ENCODE measurements around the gene SPATS1.

DNA sequence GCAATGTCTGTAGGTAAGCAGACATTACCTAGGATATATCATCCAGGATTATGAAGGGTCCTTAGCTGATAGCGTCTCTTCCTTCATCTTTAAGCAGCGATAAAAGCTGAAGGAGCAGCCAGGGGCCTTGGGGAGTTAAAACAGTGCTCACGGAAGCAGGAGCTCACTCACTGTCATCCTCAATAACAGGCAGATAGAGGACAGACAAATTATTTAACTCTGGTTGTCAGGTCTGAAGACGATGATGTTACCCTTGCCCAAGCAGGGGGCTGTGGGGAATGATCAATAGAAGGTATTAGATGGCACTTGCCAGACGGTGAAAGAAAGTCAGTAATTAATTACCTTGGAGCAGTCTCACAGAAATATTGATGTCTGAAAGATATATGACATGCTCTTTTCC, 12.6 kb upstream of the SPATS1 start:
- TF ChIP-seq GATA3 (IDR thresholded peaks at IDR 0.05; ENCODE audit: low read depth, low read length), result no peak
- no peak for TF ChIP-seq GATA2 (IDR thresholded peaks at IDR 0.05; ENCODE audit: low read depth, low read length)
